ENCODE data around the gene PAAF1.

The PAAF1 gene

DNA sequence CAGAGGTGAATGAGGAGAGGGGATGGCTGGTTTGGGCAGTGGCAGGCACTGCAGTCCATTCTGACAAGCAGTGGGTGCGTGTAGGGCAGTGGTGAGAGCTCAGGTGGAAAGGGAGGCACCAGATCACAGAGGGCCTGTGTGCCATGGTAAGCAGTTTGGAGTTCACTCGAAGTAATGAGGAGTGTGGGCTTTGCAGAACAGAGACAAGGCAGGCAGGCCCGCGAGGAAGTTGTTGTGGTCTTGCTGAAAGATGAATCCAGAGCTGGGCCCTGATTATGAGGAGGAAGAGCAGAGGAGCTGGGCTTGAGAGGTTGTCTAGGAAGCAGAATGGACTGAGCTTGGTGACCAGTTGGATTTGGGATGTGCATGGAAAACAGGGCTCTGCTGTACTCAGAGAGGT lies 72.4 kb downstream of the PAAF1 start:
- no peak for DNase-seq

DNA sequence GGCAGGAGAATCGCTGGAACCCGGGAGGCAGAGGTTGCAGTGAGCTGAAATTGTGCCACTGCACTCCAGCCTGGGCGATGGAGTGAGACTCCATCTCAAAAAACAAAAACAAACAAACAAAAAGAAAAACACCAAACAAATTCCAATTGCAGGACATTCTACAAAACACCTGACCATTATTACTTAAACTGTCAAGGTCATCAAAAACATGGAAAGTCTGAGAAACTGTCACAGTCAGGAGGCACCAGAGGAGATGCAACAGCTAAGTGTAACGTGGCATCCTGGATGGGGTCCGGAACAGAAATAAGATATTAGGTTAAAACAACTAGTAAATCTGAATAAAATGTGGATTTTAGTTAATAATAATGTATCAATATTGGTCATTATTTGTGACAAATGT lies 73.1 kb downstream of the PAAF1 start:
- no peak for DNase-seq

DNA sequence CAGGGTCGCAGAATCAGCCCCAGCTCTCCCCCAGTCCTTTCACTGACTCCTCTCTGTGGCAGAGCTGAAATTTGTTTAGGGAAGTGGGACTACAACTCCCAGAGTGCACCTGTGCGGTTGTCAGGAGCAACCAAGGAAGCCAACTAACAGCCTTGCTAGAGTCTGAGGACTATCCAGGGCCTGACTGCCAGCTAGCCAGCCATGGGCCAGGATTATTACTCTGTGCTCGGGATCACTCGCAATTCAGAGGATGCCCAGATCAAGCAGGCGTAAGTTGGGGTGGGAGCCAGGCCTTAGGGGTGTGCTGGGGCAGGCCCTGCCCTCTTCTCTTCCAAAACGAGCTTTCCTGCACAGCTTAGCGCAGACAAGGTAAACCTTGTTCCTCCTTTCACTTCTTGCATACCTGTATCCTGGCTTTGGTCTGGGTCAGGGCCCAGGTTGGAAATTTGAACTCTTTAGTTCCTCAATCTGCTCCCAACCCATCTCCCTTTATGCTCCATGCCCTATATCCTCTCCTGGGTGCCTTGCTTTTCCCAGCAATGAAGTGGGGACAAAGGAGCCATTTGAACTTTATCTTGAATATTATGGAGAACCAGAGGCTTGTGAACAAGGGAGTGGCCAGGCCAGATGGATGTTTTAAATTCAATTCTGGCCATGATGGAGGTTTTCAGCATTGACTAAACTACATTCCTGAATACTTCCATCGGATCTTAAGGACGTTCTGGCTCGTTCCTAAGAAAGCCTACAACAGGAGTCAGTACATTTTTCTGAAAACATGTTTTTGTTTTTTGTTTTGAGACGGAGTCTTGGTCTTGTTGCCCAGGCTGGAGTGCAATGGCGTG lies 74.3 kb downstream of the PAAF1 start, which contains the start of gene DNAJB13:
DNAJB13 (plus strand) TSS at position 158 of the 842 bp plus-strand sequence; CDS start at position 202, 44 bp downstream.
- DNase-seq, result no peak

DNA sequence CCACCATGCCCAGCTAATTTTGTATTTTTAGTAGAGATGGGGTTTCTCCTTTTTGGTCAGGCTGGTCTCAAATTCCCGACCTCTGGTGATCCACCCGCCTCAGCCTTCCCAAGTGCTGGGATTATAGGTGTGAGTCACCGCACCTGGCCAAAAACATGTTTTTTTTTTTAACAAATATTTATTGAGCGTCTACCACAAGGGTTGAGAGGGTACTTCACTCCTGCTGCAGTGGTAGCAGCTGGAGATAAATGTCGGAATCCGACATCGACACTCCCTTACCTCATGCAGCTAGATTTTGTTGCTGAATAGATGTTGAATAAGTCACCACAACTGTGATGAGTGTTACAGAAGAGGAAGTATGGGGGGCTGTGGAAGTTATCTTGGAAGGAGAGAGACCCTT lies 75.0 kb downstream of the PAAF1 start:
- DNase-seq, result no peak

DNA sequence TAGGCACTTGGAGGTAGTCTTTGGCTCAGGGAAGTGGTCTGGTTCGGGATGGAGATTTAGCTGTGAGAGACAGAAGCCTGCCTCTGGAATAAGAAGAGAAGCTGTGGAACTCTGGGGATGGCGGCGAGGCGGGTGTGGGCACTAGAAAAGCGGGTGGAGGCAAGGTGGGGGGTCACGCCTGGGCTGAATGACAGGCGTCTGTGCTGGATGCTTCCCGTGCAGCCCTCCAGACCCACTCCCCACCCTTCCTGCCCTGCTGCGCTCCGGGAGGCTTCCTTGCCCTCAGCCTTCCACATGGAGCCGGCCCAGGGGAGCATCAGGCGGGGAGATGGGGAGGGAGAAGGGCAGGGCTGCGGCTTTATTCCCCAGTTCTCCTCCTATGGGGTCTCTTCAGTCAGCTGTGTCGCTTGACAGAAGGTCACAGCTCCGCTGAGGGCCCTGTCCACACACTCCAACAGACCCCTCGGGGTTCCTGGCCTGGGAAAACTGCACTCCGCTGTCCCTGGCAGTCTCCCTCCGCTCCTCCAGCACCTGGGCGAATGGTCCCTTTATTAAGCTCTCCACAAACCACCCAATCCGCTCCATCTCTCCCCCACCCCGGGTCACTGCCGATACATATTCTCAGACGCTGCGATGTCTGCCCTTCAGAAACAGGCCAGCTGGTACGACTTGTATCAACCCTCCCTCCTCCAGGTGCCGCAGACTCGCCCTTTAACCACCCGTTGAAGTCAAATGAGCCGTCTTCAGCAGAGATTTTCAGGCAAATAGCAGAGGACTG lies 80.3 kb downstream of the PAAF1 start:
- no peak for DNase-seq

DNA sequence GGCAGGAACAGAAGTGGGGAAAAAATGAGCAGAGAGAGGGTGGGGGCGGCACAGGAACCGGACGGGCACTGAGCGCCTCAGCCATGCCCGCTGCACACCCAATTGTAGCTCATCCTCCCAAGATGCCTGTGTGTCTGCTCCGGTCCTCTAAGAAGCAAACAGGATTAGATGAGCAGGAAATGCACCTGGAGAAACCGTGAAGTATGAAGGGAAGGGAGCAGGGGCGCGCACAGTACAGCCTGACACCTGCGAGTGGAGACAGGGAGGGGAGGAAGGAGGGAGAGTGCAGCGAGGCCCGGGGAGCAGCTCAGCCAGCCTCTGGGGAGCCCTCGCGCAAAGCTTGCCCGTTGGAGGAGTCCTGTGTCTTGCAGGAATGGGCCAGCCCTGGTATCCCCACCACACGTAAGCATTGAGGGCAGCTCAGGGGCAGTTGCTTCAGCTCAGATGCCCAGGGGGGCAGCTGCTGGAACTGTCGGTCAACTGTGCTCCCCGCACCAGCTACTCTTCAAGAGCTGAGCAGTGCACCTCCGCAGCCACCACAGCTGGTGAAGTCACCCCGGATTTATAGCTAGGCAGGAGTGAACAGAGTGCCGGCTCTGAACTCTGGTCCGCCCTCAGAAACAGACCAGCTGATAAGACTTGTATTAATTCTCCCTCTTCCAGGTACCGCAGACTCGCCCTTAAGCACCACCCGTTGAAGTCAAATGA lies 81.0 kb downstream of the PAAF1 start:
- no peak for DNase-seq

DNA sequence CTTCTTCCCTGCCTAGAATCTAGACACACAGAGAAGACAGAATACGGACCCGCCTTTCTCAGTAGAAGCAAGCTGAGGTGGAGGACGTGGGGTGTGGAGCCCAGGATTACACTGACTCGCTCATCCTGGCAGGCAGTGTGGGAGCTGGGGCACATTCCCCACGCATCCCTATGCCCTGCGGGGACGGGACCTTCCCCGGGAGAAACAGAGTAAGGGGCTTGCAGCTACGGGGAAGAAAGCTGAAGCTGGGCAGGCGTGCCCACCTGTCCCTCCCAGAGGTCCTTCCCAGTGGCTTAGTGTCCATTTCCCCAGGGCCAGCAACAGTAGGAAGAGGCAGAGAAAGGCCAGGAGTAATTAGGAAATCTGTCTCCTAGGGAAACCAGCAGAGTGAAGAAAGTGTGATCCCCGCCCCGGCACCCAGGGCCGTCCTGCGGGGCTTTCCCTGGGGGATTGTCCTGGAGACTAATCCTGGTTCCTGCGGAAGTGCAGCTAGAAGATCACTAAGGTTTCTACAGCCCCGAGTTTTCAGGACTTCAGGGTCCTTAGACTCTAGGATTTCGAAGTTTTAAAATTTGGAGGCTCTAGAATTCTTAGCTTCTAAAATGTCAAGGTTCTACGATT lies 81.8 kb downstream of the PAAF1 start:
- no peak for DNase-seq

DNA sequence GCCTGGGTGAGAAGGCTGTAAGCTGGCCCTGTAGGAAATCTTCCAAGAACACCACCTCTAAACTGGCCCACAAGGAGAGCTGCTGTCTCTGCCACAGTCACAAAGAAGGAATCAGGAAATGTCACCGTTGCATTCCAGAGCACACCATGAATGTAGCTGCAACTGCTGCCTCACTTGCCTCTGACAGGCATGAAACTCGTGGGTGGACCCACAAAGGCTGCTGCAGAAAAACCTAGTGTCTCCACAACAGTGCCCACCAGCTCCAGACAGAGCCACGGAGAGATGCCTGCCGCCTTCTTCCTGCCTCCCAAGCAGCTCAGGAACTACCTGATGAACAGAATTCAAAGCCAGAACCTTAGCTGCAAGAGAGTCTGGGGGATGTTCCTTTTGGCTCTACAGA lies 84.5 kb downstream of the PAAF1 start:
- DNase-seq, result no peak

DNA sequence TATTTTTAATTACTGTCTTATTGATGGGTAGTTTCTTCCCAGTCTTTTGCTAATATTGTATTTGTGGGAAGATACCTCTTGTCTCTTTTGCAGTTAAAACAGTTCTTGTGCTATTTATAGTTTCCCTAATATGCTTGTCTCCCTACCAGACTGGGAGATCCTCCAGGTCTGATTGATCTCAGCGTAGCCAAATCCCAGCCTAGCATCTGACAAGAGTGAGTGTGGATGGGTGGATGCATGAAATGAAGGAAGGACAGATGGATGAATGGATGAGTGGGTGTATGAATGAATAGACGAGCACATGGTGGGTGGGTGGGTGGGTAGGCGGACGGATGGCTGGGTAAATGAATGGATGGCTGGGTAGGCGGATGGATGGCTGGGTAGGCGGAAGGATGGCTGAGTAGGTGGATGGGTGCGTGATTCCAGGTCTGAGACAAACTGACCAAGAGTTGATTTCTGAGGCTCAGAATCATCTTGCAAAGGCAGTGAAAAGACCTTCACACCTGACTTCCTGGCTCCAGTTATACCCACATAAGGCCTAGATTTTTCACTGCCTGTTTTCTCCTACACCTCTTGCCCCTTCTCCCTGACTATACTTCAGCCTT lies 85.4 kb downstream of the PAAF1 start:
- DNase-seq, result no peak

DNA sequence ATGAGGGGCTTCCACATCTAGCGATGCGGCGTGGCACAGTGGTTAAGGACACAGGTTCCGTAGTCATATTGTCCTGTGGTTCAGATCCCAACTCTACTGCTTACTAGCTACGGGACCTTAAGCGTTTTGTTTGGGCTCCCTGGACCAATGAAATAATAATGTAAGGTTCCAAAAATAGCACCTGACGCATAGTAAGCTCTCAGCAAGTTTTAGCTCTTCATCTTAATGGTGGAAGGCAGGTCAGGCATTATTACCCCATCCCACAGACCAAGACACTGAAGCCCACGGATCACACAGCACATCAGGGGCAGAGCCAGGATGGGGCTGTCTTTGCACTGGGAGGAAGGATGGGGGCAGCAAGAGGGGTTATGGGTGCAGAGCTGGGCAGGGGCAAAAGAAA lies 87.1 kb downstream of the PAAF1 start:
- DNase-seq, result no peak

DNA sequence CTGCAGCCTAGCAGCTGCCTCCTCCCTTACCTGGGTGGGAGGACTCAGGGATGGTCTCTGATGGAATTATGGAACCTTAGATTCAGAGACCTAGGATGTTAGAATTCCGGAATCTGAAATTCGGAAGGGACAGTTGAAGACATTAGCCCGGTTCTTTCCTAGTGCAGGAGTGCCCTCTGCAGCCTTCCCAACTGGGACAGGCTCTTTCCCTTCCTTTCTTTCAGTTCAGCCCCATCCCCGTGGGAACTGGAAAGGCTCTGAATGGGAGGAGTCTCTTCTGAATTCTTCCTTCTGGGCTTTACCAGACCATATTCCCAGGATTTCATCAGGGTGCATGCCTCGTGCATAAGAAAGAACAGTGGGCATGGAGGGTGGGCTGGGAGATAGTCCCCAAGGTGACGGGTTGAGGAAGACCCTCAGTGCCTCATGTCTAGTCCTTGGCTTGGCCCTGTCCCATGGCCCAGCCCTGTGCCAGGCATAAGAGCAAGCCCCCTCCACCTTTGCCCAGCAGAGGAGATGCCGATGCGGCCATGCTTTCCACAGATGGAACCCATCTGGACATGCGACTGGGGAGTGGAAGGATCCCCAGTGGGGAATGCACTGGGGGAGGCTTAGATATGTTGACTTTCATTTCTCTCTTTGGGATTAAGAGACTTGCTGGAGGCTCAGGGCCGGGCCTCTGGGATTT lies 88.4 kb downstream of the PAAF1 start:
- no peak for DNase-seq

DNA sequence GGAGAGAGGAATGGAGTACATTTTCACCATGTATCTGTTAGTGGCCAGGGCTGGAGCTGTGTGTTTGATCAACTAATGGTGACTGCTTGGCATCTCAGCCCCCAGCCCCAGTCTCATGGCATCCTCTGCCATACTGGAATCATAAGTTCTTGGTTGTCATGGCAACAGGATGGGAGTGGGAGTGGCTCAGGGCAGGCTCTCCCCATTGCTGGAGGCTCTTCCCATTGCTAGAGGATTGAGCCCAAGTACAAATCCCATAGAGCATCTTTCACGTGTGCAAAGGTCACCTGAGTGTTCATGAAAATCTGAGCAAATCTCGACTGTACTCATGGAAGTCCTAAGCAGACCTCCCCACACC lies 88.9 kb downstream of the PAAF1 start:
- no peak for DNase-seq

DNA sequence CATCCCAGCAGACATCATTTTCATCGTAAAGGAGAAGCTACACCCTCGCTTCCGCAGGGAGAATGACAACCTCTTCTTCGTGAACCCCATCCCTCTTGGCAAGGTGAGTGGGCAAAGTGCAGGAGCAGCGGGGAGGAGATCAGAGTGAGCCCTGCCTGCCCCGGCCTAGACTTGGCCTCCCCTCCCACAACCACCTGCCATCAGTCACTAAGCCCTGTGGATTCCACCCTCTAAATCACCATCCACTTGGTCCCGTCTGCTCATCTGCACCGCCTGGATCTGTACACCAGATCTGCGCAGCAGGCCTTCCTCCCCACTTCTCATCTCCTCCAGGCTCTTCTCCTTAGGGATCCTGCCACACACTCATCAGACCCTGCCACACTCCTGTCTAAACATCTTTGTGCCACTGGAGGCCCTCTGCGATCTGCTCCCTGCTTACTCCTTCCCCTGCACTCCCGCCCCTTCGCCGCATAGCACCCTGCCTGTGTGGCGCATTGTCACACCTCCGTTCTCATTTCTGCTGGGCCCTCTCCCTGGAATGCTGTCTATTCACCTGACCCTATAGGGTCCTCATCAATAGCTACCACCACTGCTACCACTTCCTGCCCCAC lies 91.7 kb downstream of the PAAF1 start:
- no peak for DNase-seq

DNA sequence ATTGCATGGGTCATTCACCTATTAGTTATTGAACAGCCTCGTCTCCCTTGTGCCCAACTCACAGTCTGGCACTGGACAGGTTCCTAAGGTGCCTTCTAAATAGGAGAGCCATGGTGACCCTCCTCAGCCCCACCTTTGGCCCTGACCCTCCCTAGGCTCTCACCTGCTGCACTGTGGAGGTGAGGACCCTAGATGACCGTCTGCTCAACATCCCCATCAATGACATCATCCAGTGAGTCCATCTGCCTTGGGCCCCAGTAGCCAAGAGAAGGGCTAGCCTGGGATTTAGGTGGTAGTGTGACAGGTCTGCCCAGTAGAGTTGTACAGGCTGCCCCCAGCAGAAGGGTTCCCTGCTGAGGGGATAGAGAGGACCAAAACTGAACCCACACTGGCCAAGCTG lies 92.3 kb downstream of the PAAF1 start:
- DNase-seq, result no peak

DNA sequence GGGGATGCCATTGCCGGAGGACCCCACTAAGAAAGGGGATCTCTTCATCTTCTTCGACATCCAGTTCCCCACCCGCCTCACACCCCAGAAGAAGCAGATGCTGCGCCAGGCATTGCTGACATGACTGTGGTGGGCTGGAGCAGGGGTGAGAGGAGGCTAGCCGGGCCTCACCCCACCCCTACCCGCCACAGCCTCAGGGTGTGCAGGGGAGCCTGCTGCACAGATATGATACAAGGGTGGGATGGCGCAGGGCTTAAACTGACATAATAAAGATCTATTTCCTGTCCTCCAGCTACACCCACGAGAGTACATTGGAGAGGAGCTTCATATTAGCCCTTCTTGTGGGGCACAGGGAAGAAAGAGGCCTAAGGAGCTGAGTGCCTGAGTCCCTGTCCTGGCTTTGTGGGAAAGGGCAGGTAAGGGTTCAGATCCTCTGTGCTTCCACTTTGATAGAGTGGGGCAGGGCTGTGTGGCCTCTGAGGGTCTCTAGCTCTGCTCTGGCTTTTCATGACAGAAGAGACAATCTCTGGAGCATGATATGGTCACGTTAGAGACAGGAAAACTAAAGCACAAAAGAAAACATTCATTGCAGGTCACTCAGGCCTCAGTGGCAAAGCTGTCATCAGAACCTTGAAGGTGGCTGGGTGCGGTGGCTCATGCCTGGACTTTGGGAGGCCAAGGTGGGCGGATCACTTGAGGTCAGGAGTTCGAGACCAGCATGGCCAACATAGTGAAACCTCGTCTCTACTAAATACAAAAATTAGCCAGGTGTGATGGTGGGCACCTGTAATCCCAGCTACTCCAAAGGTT lies 93.4 kb downstream of the PAAF1 start:
- no peak for DNase-seq

DNA sequence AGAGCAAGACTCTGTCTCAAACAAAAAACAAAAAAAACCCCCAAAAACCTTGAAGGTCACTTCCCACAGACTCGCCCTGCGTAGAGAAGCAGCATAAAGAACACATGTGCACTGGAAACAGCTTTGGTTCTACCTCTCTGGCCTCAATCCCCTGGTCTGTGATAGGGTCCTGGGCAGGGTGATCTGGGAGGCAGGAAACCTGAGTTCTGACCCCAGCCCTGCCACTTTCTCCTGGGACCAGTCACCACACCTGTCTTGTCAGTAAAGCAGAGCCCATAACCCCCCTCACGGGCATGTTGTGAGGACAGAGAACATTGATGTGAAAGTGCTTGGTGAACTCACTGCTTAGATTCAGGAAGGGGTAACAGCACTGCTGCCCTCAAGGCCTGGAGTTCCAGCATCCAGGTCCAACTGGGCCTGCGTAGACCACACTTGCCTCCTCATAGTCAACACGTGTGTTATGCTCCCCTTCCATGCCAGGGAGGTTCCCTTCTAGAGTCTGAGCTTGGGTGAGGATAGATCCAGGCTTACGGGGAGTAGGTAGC lies 94.4 kb downstream of the PAAF1 start:
- DNase-seq, result no peak

DNA sequence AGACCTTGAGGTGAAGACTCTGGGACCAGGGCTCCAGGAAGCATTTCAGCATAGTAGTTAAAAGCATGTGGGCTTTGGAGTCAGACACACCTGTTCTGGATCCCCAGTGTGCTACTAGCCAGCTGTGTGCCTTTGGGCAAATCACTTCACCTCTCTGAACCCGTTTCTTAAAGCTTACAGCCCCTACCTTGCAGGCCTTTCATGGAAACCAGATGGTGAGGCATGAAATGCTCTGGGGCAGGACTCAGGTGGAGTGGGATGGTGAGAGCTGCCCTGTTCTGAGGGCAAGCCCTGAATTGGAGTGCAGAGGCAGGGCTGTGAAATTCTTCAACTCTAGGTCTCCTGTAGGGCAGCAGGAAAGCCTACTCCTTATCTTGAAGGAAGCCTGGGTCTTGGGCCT lies 95.4 kb downstream of the PAAF1 start:
- no peak for DNase-seq

DNA sequence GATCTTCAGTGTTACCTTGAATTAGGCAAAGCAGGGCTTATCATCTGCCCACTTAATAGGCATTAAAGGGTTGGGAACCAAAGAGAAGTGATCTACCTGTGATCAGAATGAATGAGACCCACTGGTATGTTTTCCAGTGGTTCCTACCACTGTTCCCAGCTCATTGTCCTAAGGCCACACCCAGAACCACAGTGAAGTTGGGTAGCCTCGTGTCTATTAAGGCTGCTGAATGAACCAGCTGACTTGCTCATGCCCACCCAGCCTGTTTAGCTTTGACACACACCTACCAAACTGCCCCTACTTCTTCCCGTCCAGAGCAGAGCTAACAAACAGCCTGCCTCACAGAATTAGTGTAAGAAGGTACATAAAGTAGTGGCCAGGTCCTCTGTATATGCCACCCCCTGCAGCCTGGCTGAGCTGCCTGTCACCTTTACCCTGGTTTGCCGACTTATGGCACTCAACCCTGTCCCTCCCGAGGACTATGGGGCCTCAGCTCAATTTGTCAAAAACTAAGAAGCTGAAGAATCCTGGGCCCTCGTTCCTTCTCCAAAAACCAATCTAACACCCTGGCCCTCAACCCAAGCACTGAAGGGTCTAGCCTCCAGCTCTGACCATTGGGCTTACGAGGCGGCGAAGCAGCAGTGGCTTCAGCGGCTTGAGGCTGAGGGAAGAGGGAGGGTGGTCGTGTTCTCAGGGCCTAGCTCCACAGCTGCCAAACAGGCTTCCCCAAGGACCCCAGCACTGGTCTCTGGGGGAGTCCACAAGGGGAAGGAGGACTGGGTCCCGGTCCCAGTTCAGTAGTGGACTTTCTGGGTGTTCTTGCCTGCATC lies 96.0 kb downstream of the PAAF1 start:
- no peak for DNase-seq

Data from activated gamma-delta T cell (primary cell).